Fibroblast of peridontal ligament (primary cell): Measurements from ENCODE around the gene SIK2.

Experiments used
- DNase-seq: peaks from one replicate; pipeline ENCODE4 v3.0.0-alpha.2; 2010; ENCODE audit errors: extremely low read depth

The SIK2 gene

DNA sequence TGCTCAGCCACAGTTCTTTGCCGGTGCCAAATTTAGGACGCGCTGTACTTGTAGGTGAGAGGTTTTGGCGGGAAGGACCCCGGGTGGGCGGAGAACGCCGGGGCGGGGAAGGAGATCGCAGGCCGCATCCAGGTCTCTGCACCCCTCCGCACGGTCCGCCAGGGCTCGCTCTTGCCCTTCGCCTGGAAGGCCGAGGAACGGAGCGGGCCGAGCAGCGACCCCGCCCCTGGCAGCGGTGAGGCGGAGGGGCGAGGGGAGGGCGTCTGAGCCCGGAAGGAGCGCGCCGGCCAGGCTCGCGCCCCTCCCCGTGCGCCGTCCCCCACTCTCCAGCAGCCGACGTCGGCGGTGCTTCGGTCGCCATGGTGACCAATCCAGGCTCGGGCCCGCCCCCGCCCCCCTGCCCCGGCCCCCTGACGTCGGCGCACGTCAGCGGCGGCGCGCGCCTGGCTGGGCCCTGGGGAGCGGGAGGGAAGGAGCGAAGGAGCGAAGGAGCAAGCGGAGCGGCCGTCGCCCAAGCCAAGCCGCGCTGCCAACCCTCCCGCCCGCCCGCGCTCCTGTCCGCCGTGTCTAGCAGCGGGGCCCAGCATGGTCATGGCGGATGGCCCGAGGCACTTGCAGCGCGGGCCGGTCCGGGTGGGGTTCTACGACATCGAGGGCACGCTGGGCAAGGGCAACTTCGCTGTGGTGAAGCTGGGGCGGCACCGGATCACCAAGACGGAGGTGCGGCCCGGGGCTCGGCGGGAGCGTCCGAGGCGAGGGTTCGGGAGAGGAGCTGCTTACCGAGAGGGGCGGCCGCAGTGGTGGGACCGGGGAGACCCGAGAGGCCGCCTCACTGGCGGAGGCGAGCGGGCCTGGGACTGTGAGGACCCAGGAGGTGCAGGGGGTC is at the start of gene SIK2:
SIK2 (plus strand) TSS at position 471 of the 886 bp plus-strand sequence; CDS start at position 586, 115 bp downstream.
- DNase-seq, result peak; percentile 90

DNA sequence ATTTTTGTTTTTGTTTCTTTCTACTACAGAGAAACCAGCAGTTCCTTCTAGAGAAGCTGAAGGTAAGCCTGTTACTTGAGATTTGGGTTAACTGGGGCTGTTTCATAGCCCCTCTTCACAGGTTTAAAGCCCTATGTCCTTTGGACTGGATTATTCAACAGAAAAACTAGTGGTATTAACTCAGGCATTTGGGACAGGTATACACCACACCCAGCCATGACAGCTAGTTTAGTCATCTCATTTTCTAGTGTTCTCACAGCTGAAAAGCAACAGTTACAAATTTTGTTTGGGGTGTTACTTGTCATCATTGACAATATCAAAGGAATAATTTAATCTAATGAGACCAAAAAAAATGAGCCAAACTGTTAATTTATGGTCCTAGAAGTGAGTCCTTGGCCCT is 47.7 kb upstream of the SIK2 start:
- no peak for DNase-seq

DNA sequence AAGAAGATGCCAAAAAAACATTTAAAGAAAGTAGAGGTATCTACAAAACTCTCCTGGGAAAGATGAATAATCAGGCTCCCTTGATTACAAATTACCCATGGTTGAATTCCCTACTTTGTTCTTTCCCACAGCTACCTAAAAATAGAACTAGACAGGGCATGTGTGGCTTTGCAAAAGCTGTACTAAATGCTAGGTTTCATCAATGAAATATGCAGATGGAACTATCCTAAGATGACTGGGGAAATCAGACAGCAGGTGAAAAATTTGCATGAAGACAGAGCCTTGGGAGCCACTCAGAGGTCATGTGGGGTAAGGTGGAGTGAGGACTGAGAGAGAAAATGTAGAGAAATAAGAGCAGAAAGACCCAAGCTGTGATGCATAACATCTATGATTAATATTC is 47.0 kb upstream of the SIK2 start:
- DNase-seq, result peak; percentile 65

DNA sequence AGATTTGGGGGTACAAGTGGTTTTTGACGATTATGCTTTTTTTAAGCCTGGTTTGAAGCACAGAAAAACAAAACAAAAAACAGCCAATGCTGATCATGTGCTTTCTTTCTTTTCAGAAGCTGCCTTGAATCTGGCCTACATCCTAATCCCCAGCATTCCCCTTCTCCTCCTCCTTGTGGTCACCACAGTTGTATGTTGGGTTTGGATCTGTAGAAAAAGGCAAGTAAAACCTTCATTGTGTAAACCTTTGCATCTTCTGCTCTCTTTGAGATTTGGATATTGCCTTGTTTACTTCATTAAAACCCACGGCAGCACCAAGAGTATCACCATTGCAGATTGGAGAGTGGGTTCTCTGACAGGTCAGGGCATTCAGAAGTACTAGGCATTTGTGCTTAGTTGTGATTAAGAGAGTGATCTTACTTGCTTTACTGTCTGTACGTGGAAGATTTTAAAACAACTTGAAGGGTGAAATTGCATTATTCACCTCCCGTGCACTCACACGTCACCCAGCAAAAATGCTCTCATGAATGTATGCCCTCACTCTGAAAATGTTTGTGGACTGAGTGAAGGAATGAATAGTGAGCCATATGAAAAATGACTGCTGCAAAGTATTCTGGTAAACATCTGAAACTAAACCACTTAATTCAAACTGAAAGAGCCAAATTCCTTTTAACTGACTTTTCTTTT is 44.7 kb upstream of the SIK2 start:
- DNase-seq, result peak; percentile 99

DNA sequence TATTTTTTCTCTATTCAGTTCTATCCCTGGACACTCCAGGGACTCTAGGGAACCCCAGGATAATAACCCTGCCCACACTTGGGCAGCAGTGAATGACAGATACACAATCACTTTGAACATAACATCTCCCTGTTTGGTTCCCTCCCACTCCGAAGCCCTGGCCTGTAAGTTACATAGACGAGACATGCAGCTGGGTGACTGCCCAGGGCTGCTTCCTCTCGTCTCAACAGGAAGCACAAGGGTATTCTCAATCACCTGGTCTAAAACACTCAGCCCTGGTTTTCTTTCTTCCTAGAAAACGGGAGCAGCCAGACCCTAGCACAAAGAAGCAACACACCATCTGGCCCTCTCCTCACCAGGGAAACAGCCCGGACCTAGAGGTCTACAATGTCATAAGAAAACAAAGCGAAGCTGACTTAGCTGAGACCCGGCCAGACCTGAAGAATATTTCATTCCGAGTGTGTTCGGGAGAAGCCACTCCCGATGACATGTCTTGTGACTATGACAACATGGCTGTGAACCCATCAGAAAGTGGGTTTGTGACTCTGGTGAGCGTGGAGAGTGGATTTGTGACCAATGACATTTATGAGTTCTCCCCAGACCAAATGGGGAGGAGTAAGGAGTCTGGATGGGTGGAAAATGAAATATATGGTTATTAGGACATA is 42.3 kb upstream of the SIK2 start:
- DNase-seq, result no peak

DNA sequence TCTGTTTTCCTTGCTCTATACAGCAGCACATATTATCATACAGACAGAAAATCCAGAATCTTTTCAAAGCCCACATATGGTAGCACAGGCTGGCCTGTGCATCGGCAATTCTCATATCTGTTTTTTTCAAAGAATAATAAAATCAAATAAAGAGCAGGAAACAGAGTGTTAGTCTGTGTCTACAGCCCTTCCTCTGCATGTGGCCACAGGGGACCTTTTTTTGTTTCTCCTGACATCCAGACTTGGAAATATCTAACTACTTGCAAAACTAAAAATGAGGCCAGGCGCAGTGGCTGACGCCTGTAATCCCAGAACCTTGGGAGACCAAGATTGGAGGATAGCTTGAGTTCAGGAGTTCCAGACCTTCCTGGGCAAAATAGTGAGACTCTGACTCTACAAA is 41.4 kb upstream of the SIK2 start:
- DNase-seq, result no peak

DNA sequence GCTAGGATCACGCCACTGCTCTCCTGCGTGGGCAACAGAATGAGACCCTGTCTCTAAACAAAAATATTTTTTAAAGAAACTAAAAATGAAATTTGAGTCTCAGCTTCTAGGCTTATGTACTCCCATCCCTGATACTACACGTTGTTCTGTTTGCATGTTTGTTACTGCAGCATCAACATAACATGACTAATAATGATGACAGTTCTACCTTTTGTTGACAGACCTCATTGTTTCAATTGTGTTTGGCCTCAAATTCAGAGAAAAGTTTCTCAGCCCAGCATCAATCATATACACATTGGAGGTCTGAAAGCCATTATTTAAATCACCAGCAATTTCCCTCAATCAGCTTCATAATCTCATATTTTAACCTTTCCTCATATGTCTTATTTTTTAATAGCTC is 40.9 kb upstream of the SIK2 start:
- DNase-seq, result no peak

DNA sequence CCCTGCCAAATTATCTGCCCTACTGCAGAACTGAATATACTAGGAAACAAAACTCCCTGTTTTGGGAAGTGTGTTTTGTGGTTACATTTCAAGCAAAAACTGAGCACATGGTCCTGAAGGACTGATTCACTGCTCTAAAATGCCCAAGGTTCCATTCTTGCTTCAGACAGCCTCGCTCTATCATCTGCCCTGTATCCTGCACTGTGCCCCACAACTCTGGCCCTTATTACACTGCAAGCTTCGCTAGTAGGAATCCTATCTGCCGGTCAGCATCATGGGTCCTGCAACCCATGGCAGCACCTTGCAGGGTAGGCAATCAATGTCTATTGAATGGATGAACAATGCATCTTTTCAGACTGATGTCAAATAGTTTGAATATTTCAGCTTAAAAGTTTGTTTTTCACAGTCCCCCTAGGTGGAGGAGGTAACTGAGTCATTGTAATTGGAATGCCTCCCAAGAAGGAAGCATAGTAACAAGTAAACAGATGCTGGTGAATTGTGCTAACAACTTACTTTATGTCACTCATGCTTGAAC is 40.4 kb upstream of the SIK2 start:
- peak; percentile 96 for DNase-seq

DNA sequence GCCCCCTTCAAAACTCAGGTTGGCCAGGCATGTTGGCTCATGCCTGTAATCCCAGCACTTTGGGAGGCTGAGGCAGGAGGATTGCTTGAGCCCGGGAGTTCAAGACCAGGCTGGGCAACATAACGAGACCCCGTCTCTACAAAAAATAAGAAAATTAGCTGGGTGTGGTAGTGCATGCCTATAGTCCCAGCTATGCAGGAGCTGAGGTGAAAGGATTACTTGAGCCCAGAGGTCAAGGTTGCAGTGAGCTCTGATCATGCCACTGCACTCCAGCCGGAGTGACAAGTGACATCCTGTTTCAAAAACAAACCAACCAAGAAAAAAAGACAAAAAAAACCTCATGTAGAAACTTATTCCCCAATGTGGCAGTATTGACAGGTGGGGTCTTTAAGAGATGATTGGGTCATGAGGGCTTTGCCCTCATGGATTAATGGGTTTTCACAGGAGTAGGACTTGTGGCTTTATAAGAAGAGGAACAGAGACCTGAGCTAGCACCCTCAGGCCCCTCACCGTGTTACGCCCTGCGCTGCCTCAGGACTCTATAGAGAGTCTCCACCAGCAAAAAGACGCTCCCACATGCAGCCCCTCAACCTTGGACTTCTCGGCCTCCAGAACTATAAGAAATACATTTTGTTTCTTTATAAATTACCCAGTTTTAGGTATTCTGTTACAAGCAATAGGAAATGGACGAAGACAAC is 39.4 kb upstream of the SIK2 start:
- DNase-seq, result no peak

DNA sequence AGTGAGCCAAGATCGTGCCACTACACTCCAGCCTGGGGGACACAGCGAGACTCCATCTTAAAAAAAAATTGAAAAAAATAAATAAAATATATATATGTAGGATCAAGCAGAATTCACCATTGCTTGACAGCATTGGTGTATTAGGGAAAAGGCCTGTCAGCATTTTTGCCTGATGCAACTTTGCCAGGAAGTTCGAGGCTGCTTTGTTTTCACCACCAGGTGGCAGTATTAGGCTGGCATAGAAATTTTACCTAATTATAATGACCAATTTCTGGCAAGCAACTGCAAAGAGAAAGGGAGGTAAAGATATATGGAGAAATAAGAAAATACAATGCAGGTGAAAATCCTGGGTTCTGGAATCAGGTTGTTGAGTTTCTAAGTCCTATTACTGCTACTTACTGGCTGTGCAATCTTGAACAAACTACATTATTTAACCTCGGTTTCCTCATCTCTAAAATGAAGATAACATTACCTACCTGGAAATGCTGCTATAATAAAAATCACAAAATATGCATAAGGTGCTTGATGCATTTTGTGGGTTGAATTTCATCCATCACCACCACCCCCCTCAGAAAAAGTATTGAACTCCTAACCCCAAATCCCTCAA is 37.0 kb upstream of the SIK2 start:
- DNase-seq, result peak; percentile 93

DNA sequence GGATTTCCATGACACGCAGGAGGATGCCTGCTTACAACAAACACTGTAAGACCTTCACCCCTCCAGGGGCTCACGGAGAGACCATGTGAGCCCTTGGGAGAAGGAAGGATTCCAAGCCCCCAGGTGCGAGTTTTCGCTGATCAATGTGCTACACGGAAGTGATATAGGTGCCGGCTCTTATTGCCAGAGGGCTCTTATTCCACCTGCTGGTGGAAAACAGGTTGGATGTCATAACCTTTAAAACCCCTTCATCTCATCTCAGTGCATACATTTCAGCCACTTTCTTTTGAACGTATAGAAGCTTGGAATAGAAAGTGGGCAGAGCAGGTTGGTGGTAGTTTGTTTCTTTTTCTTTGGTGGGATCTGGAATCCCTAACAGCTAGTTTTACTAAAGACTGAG is 35.9 kb upstream of the SIK2 start:
- no peak for DNase-seq

DNA sequence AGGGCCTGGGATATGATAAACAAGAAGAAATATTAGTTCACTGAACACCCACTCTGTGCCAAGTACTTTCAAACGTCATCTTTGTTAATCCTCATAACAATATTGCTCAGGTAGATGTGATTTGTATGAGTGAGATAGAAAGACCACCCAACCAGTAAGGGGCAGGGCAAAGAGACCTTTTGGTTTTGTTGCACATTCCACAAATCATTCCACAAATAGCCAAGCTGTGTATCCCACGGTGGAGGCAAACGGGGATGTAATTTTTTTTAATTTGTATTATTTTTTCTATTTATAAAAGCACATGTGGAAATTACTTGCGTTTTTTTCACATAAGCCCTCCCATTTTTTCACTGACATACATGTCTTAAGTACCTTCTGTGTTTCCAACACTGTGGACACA is 32.8 kb upstream of the SIK2 start:
- DNase-seq, result no peak

DNA sequence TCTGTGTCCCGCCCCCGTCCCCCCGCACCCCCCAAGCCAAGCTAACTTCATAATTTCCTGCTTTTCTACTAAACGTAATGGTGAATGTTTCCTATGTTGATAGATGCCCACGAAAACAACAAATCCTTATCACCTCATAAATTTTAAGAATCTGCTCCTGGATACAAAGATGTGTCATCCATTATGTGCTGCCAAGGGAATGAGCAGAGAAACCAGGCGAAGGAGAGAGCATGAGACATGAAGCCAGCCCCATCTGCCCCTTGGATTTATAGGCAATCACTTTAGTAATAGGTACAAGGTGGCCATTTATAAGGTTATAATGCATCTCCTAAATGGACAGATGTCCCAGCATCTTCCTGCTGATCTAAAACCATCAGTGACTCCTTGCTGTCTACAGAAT is 31.5 kb upstream of the SIK2 start:
- no peak for DNase-seq

DNA sequence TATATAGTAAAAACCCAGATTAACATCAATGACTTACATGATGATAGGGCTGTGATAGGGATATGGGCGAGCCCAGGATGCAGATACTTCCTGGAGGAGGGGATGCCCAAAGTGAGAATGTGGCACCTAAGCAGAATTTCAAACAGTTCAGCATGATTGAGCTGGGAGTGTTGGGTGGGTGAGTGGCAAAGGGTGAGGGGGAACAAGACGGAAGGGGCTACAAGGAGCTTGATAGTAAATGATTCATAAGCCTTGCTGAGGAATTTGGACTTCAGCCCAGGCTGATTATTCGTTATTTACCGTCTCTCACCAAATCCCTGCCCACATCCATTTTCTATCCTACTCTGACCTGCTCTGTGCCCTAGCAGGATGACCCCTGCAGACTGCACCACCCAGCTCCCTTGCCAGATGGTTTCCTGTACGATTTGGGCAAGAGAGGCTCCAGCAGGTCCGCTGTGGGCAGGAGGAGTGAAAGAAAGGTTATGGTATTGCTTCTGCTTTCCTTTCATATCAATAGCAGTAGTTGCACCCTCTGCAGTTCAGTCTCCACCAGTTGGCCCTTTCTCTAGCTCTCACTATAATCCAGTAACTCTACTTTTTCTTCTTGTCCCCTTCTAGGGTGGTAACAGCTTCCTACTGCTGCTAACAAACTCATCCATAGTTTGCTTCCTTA is 30.3 kb upstream of the SIK2 start:
- DNase-seq, result no peak

DNA sequence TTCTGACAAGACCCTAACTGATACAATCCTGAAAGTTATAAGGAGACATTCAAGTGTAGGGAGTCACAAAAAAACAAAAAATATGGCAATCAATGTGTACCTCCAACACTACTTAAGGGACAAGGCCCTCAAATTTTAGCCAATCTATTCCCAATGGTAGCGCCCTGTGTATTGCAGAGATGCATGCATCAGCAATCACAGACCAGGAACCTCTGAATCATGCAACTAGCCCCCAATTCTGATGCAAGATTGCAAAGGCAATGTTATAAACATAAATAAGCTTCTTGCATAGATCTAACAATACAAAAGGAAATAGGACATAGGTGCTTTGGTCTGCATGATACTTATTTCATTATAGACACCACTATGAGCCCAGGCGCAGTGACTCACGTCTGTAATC is 29.7 kb upstream of the SIK2 start:
- DNase-seq, result no peak

DNA sequence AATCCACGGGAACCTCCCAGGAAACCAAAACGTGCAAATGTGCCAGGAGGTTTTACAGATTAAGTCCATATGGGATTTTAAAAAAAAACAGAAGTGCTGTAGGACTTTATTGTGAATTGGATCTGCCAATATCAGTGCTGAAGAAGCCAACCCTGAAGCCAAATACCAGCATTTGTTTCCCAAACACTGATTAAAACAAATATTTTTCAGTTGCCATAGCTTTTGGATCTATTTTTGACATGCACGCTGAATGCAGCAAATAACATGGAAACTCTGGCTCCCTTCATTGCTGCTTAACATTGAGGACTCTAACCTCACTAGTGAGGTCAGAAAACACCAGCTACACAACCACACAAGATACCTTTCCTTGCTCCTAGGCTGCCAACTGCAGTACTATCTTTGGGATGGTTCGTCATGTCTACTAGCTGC is 28.4 kb upstream of the SIK2 start:
- peak; percentile 89 for DNase-seq

DNA sequence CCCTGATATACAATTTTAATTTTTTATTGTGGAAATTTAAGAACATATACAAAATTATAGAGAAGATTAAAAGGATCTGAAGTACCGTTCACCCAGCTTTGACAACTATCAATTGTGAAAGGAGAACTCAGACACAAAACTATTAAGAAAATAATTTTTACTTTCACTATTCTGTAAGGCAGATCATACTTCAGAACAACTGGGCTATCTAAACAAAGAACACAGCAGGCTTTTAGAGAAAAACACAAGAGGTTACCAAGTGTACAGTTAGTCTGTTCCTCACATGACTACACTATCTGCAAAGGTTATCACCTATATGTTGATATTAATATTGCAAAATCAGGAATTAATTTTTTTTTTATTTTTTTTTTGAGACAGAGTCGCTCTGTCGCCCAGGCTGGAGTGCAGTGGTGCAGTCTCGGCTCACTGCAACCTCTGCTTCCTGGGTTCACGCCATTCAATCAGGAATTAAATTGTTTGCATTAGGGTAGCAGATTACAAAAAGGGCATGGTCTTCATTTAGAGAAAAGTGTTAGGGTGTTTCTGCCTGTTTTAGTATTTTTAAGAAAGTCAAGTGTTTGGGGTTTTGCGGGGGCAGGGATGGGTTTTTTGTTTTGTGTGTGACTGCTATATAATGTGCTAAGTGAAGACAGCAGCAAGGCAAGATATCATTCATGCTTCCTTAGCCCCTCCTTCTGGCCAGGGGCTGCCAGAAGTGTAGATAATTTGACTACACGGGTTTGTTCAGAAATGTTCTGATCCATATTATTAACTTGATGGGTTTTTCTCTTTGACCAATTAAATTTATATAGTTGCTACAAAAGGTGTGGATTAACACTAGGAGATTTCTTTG is 27.6 kb upstream of the SIK2 start:
- DNase-seq, result no peak

DNA sequence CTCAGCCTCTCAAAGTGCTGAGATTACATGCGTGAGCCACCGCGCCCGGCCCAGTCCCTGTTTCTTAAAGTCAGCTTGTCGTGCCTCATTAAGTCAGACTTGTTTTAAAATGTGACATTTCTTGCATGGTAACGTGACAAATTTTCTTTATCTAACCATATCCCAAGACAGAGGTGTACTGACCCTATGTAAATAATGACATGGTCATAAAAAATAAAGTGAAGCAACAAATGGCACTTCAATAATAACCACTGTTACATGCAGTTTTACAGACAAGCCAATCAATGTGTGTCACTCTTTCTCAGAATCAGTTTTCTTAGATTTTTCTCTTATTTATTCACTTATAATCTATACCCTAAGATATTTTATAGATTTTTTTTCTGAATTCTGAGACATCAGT is 26.5 kb upstream of the SIK2 start:
- no peak for DNase-seq

DNA sequence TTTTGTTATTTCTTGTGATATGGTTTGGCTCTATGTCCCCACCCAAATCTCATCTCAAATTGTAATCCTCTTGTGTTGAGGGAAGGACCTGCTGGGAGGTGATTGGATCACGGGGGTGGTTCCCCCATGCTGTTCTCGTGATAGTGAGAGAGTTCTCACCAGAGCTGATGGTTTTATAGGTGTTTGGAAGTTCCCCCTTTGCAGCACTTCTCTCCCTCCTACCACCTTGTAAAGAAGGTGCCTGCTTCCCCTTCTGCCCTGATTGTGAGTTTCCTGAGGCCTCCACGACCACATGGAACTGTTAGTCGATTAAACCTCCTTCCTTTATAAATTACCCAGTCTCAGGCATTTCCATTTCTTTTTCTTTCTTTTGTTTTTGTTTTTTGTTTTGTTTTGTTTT is 24.4 kb upstream of the SIK2 start:
- DNase-seq, result no peak

DNA sequence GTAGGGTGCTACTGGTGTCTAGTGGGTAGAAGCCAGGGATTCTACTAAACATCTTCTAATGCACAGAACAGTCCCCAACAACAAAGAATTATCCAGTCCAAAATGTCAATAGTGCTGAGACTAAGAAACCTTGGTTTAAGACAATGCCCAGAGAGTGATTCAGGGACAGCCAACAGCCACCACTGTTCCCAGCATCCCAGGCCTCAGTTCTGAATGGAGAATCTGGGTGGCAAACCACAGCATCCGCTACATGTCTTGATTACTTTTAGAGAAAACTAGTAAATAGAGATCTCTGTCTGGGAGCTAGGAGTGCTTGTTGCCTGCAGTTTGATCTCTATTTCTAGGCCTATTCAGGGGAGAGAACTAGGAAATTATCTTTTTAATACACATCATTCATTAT is 20.9 kb upstream of the SIK2 start:
- DNase-seq, result no peak
